SK-N-MC (cell line): ENCODE data around the gene TSHZ2.

Experiments used
- DNase-seq: peaks from one replicate; pipeline ENCODE4 v3.0.0-alpha.2; 2011; ENCODE audit warnings: low read depth, low spot score
- H3K27ac ChIP-seq: fragments of 200-600 bp; sonication (generic); 2 replicates; pipeline ENCODE4 v1.5.1; 2016; ENCODE audit warnings: mixed run types
- H3K36me3 ChIP-seq: fragments of 200-600 bp; sonication (generic); 2 replicates; pipeline ENCODE4 v1.6.1; 2017; ENCODE audit warnings: antibody characterized with exemption, low read length, mixed read lengths; ENCODE audit not compliant: insufficient read depth
- H3K4me3 ChIP-seq: fragments of 200-600 bp; sonication (generic); 2 replicates; pipeline ENCODE4 v1.5.1; 2016
- H3K9ac ChIP-seq: fragments of 200-600 bp; sonication (generic); 2 replicates; pipeline ENCODE4 v1.8.0; 2017; ENCODE audit warnings: mixed run types, mixed read lengths; ENCODE audit not compliant: insufficient read length
- H3K9me3 ChIP-seq: fragments of 200-600 bp; sonication (generic); 2 replicates; pipeline ENCODE4 v1.6.1; 2017; ENCODE audit warnings: low read depth, mild to moderate bottlenecking, antibody characterized with exemption, low read length, moderate library complexity, mixed read lengths
- EZH2 ChIP-seq: fragments of 200-600 bp; sonication (generic); IDR thresholded peaks from one replicate; pipeline ENCODE4 v1.6.1; 2017; ENCODE audit warnings: antibody characterized with exemption
- FOXP2 ChIP-seq: optimal IDR thresholded peaks from 2 replicates; pipeline ENCODE3; 2011; ENCODE audit warnings: mild to moderate bottlenecking, moderate library complexity; ENCODE audit not compliant: insufficient read depth; ENCODE audit errors: extremely low read length, control extremely low read depth
- POLR2AphosphoS5 ChIP-seq: IDR thresholded peaks from 2 replicates; pipeline ENCODE4 v1.6.1; 2012; ENCODE audit warnings: mild to moderate bottlenecking, low read depth, low read length, borderline replicate concordance

TSHZ2 gene

DNA sequence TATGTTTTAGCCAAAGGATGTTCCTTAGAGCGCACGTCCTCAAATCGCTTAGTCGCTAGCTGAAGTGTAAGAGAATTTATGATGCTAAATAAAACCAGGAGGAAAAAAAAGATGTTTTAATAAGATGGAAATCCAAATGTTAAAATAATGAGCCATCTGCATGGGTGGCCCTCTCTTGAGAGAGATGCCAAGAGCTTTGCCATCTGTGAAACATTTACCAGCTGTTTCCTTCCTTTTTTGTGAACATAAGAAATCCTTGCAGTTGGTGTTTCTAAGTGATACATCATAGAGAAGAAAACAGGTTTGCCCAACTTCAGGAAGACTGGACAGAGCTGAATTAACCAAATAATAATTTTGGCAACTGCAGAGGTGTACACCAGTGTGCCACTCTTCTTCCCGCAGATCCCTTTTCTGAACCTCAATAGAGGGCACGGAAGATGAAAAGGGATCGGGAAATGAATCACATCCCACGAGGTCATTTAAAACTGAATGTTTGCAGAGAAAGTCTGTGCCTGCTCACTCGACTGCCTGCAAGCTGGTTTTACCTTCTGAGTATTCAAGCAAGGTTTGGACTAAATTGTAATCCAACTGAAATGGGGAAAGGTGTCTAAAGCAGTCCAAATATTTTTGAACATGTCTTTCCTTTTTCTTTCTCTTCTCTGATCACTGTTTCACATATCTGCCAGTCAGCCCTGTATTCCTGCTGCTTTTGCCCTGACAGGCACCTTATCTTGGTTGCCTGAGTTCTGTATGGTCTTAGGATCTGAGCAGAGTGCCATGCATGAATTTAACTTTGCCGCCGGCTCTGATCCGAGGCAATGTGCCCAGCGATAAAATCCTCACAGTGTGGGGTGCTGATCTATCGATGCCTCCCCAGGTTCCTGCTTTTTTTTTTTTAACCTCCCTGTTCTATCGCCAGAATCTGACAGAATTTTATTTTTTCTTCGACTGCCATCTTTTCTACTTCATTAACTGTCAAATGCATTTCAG lies 35.5 kb upstream of the TSHZ2 start:
- no peak for DNase-seq
- Histone ChIP-seq H3K36me3 (no peaks in the 10 kb centered on the region), H3K9me3 (no peaks in the 10 kb centered on the region), H3K9ac (no peak overlapping the region), H3K4me3 (no peak overlapping the region), H3K27ac (no peak overlapping the region)
- no peak for TF ChIP-seq EZH2
- no peak for TF ChIP-seq FOXP2
- TF ChIP-seq POLR2AphosphoS5 = no peak

DNA sequence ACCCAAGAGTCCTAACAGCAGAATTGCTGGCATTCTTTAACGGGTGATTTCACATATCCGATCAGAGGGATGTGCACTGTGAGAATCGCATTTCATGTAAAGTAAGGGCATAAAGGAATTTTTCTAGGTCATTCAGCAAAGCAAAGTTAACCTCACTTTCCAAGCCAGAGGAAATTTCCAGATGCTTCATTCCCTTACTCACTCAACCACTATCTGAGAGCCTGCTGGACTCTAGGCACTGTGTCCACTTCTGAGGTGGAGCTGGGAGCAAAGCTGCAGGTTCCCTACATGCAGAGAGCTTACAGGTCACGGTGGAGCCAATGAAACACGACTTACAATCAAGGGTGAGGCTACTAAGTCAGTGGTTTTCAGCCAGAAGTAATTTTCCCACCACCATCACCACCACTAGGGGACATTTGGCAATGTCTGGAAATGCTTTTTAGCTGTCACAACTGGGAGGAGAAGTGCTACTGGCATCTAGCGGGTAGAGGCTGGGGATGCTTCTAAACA lies 34.5 kb upstream of the TSHZ2 start:
- H3K27ac ChIP-seq = no peak overlapping the region
- no peaks in the 10 kb centered on the region for H3K36me3 ChIP-seq
- DNase-seq = no peak
- no peak overlapping the region for H3K4me3 ChIP-seq
- no peak for TF ChIP-seq FOXP2
- TF ChIP-seq POLR2AphosphoS5 = no peak
- H3K9ac ChIP-seq = no peak overlapping the region
- no peaks in the 10 kb centered on the region for H3K9me3 ChIP-seq

- Histone ChIP-seq H3K9ac (no peak overlapping the region), H3K4me3 (no peak overlapping the region), H3K27ac (no peak overlapping the region), H3K9me3 (no peaks in the 10 kb centered on the region), H3K36me3 (no peaks in the 10 kb centered on the region)
- TF ChIP-seq POLR2AphosphoS5 (no peak), FOXP2 (no peak), EZH2 (no peak)
- no peak for DNase-seq
Observed at GRCh38 chr20:52939141-52939540, 33.0 kb upstream of the TSHZ2 start.

- DNase-seq = no peak
- H3K9ac ChIP-seq = no peak overlapping the region
- no peak for TF ChIP-seq POLR2AphosphoS5
- no peak for TF ChIP-seq FOXP2
- TF ChIP-seq EZH2 = no peak
- H3K27ac ChIP-seq = no peak overlapping the region
- H3K36me3 ChIP-seq = no peaks in the 10 kb centered on the region
- H3K9me3 ChIP-seq = no peaks in the 10 kb centered on the region
- no peak overlapping the region for H3K4me3 ChIP-seq
Observed at GRCh38 chr20:52941808-52942207, 30.4 kb upstream of the TSHZ2 start.

GRCh38 chr20:52943185-52943841 lies 28.8 kb upstream of the TSHZ2 start:
- Histone ChIP-seq H3K9me3 (no peaks in the 10 kb centered on the region), H3K36me3 (no peaks in the 10 kb centered on the region), H3K4me3 (no peak overlapping the region), H3K27ac (no peak overlapping the region), H3K9ac (no peak overlapping the region)
- TF ChIP-seq FOXP2 (no peak), EZH2 (no peak), POLR2AphosphoS5 (no peak)
- no peak for DNase-seq

DNA sequence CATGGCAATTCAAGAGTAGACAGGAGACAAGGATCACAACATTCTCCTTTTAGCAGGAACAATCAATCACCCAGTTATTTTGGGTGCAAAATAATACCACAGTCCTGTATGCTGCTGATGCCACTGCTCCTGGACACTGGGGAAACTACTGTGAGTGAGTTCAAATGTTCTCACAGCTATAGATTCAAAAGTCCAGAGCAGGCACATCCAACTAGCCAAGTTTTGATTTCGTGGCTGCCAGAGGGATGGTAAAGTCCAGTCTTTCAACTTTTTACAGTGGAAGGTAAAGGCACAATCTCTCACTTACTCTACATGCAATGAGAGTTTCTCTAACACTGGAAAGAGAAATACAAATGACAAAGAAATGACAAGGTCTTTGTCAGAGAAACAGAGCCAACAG lies 26.9 kb upstream of the TSHZ2 start:
- H3K27ac ChIP-seq = no peak overlapping the region
- H3K4me3 ChIP-seq = no peak overlapping the region
- no peak for DNase-seq
- no peaks in the 10 kb centered on the region for H3K9me3 ChIP-seq
- H3K36me3 ChIP-seq = no peaks in the 10 kb centered on the region
- H3K9ac ChIP-seq = no peak overlapping the region
- TF ChIP-seq POLR2AphosphoS5 (no peak), FOXP2 (no peak), EZH2 (no peak)

GRCh38 chr20:52945862-52946522 lies 26.2 kb upstream of the TSHZ2 start:
- Histone ChIP-seq H3K9ac (no peak overlapping the region), H3K4me3 (no peak overlapping the region), H3K9me3 (no peaks in the 10 kb centered on the region), H3K27ac (no peak overlapping the region), H3K36me3 (no peaks in the 10 kb centered on the region)
- TF ChIP-seq FOXP2 (no peak), EZH2 (no peak), POLR2AphosphoS5 (no peak)
- DNase-seq = no peak

- Histone ChIP-seq H3K27ac (no peak overlapping the region), H3K36me3 (no peaks in the 10 kb centered on the region), H3K9me3 (no peaks in the 10 kb centered on the region), H3K4me3 (no peak overlapping the region), H3K9ac (no peak overlapping the region)
- DNase-seq = no peak
- no peak for TF ChIP-seq FOXP2
- no peak for TF ChIP-seq POLR2AphosphoS5
- no peak for TF ChIP-seq EZH2
Observed at GRCh38 chr20:52948491-52948890, 23.7 kb upstream of the TSHZ2 start.
